GM12878 (cell line): ENCODE data around the gene PHACTR1. TPM values are rescaled to one million over a fixed set of nuclear protein-coding genes. Genes with fewer than 3 reads are reported as not detected.
A peak's percentile ranks its signal among the peaks of the same experiment; 100 is the strongest.

Experiments
- CBX3 ChIP-seq: fragments of 200-600 bp; sonication (generic); IDR thresholded peaks from 2 replicates; pipeline ENCODE4 v1.6.1; 2016; ENCODE audit warnings: low read depth, borderline replicate concordance
- CEBPB ChIP-seq, 2 experiments: fragments of 150-350 bp in 1 of 2; IDR thresholded peaks; 2 replicates each; pipeline ENCODE4 v1.6.1; 2012 to 2014; ENCODE audit warnings: low read depth in 2 of 2, low read length in 2 of 2, borderline replicate concordance in 1 of 2, inconsistent platforms in 1 of 2
- CHD1 ChIP-seq: IDR thresholded peaks from 2 replicates; pipeline ENCODE4 v1.6.1; 2012; ENCODE audit warnings: low read depth, low read length, improper control_type of control experiment
- CREM ChIP-seq: IDR thresholded peaks from 2 replicates; pipeline ENCODE4 v1.6.1; 2014; ENCODE audit warnings: antibody characterized with exemption, low read depth
- EED ChIP-seq: sonication (generic); IDR thresholded peaks from 2 replicates; pipeline ENCODE4 v1.6.1; 2016; ENCODE audit warnings: antibody characterized with exemption, low read depth
- FOS ChIP-seq: IDR thresholded peaks from 3 replicates; pipeline ENCODE4 v1.6.1; 2011; ENCODE audit warnings: borderline replicate concordance; ENCODE audit not compliant: insufficient read length; ENCODE audit errors: extremely low read depth
- FOXK2 ChIP-seq: fragments of 450-650 bp; IDR thresholded peaks from 2 replicates; pipeline ENCODE4 v1.6.1; 2017; ENCODE audit warnings: mild to moderate bottlenecking, moderate library complexity
- GATAD2B ChIP-seq: fragments of 450-650 bp; conservative IDR thresholded peaks from 2 replicates; pipeline ENCODE4 v1.6.1; 2017; ENCODE audit warnings: low read depth, mild to moderate bottlenecking, moderate library complexity
- KAT2A ChIP-seq: conservative IDR thresholded peaks from 2 replicates; pipeline ENCODE4 v1.6.1; 2011; ENCODE audit warnings: low read depth, low read length; ENCODE audit not compliant: control insufficient read depth
- MTA2 ChIP-seq: fragments of 450-650 bp; IDR thresholded peaks from 2 replicates; pipeline ENCODE4 v1.6.1; 2016; ENCODE audit warnings: low read depth, mild to moderate bottlenecking, moderate library complexity
- NFIC ChIP-seq: IDR thresholded peaks from 2 replicates; pipeline ENCODE4 v1.6.1; 2012; ENCODE audit warnings: low read depth, mild to moderate bottlenecking, inconsistent platforms, low read length, moderate library complexity
- NFXL1 ChIP-seq: fragments of 450-650 bp; IDR thresholded peaks from 2 replicates; pipeline ENCODE4 v1.6.1; 2017; ENCODE audit warnings: antibody characterized with exemption, mild to moderate bottlenecking, borderline replicate concordance
- NRF1 ChIP-seq: conservative IDR thresholded peaks from 2 replicates; pipeline ENCODE4 v1.6.1; 2011; ENCODE audit warnings: mild to moderate bottlenecking, low read depth, low read length, improper control_type of control experiment
- PAX8 ChIP-seq: fragments of 450-650 bp; IDR thresholded peaks from 2 replicates; pipeline ENCODE4 v1.6.1; 2017; ENCODE audit warnings: mild to moderate bottlenecking, moderate library complexity
- POU2F2 ChIP-seq: IDR thresholded peaks from 3 replicates; pipeline ENCODE4 v1.6.1; 2011; ENCODE audit warnings: low read depth, mild to moderate bottlenecking, low read length, borderline replicate concordance
- RB1 ChIP-seq: fragments of 450-650 bp; formaldehyde crosslinking; IDR thresholded peaks from 2 replicates; pipeline ENCODE4 v1.6.1; 2017; ENCODE audit warnings: mild to moderate bottlenecking, borderline replicate concordance
- RBBP5 ChIP-seq: fragments of 200-600 bp; sonication (generic); conservative IDR thresholded peaks from 2 replicates; pipeline ENCODE4 v1.6.1; 2016
- SREBF1 ChIP-seq: IDR thresholded peaks from 2 replicates; pipeline ENCODE4 v1.6.1; 2012; ENCODE audit warnings: mild to moderate bottlenecking, low read length
- SRF ChIP-seq, 2 experiments: IDR thresholded peaks; 2 replicates each; pipeline ENCODE4 v1.6.1; 2011; ENCODE audit warnings: low read depth in 2 of 2, low read length in 2 of 2, mild to moderate bottlenecking in 1 of 2, moderate library complexity in 1 of 2
- TCF12 ChIP-seq: IDR thresholded peaks from 2 replicates; pipeline ENCODE4 v1.6.1; 2011; ENCODE audit warnings: low read depth, mild to moderate bottlenecking, low read length
- polyA plus RNA-seq, 11 experiments: library from polyadenylated mRNA; depleted of rRNA in 4 of 11; unstranded in 6 of 11; stranded (reverse) in 5 of 11; fragments of >200 nt; fragmentation: Nextera tagmentation in 4 of 11; fragmentation: Illumina TruSeq in 1 of 11; extraction: Ambion mirVana in 4 of 11; extraction: Trizol in 1 of 11; gene quantifications; 1 replicate in 1 of 11; 2 replicates in 10 of 11; pipeline versions ENCODE4 v1.2.1 to v1.2.3, GENCODE V29; 2011 to 2016; ENCODE audit warnings: inconsistent platforms in 2 of 11, missing spikeins in 2 of 11, low read depth in 1 of 11
- total RNA-seq, 4 experiments: library from RNA; depleted of rRNA in 3 of 4; stranded (reverse); fragments of >200 nt in 3 of 4; fragmentation: Illumina TruSeq in 1 of 4; extraction: Trizol in 1 of 4; gene quantifications; 2 replicates each; pipeline versions ENCODE4 v1.2.1 to v1.2.3, GENCODE V29; 2013 to 2021
- TF ChIP-seq, protein P1 (sequence below): fragments of 150-350 bp; IDR thresholded peaks from 2 replicates; pipeline ENCODE4 v1.6.1; 2016; ENCODE audit warnings: low read depth, low read length
- TF ChIP-seq, protein P2 (sequence below): IDR thresholded peaks from 2 replicates; pipeline ENCODE4 v1.6.1; 2011; ENCODE audit warnings: borderline replicate concordance, low read depth, mild to moderate bottlenecking, moderate library complexity, low read length; ENCODE audit not compliant: insufficient read depth, poor library complexity, severe bottlenecking
- TF ChIP-seq, protein P3 (sequence below): fragments of 450-650 bp; IDR thresholded peaks from 2 replicates; pipeline ENCODE4 v1.6.1; 2018; ENCODE audit warnings: borderline replicate concordance, mild to moderate bottlenecking; ENCODE audit not compliant: partially characterized antibody
- TF ChIP-seq, protein P4 (sequence below): fragments of 450-650 bp; IDR thresholded peaks from 2 replicates; pipeline ENCODE4 v1.6.1; 2016; ENCODE audit warnings: mild to moderate bottlenecking

PHACTR1 gene
- total and polyA plus RNA-seq, 10 of the 15 experiments (the other 5 are each of a cell fraction or from before 2014, with no cell fraction given): 34.2 to 94.6 (median 62.3) TPM

DNA sequence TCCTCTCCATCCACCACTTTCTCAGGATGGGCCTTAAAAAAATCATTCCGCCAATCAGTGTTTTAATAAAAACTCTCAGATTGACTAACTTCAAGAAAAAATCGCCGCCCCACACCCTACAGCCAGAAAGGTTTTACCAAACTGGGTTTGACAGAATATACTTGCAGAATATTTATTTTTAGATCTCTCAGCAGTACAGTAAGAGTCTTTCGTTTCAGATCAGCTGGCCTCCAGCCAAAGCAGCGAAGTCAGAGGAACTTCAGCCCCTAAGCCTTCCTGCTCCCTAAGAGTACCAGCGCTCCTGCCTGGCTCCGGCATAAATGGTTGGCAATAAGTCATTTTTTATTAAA lies 587.1 kb downstream of the PHACTR1 start (continued):
- TF ChIP-seq FOXK2: no peak
- TF ChIP-seq, protein P1, sequence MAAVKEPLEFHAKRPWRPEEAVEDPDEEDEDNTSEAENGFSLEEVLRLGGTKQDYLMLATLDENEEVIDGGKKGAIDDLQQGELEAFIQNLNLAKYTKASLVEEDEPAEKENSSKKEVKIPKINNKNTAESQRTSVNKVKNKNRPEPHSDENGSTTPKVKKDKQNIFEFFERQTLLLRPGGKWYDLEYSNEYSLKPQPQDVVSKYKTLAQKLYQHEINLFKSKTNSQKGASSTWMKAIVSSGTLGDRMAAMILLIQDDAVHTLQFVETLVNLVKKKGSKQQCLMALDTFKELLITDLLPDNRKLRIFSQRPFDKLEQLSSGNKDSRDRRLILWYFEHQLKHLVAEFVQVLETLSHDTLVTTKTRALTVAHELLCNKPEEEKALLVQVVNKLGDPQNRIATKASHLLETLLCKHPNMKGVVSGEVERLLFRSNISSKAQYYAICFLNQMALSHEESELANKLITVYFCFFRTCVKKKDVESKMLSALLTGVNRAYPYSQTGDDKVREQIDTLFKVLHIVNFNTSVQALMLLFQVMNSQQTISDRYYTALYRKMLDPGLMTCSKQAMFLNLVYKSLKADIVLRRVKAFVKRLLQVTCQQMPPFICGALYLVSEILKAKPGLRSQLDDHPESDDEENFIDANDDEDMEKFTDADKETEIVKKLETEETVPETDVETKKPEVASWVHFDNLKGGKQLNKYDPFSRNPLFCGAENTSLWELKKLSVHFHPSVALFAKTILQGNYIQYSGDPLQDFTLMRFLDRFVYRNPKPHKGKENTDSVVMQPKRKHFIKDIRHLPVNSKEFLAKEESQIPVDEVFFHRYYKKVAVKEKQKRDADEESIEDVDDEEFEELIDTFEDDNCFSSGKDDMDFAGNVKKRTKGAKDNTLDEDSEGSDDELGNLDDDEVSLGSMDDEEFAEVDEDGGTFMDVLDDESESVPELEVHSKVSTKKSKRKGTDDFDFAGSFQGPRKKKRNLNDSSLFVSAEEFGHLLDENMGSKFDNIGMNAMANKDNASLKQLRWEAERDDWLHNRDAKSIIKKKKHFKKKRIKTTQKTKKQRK: no peak
- TF ChIP-seq CEBPB (IDR thresholded peaks at IDR 0.05; ENCODE audit: borderline replicate concordance in 1 of 2, low read depth in 2 of 2, low read length in 2 of 2): no peak
- TF ChIP-seq CHD1: no peak
- TF ChIP-seq SRF (IDR thresholded peaks at IDR 0.05; ENCODE audit: low read depth in 2 of 2, low read length in 2 of 2): no peak
- no peak for TF ChIP-seq RB1
- TF ChIP-seq MTA2: peak; percentile 37
- no peak for TF ChIP-seq RBBP5
- no peak for TF ChIP-seq KAT2A
- no peak for TF ChIP-seq PAX8
- no peak for TF ChIP-seq FOS
- peak; percentile 67; the same call in 1 of the 2 replicates for TF ChIP-seq CREM
- no peak for TF ChIP-seq NRF1
- peak; percentile 86 for TF ChIP-seq NFIC
- TF ChIP-seq CBX3: no peak
- TF ChIP-seq, protein P2, sequence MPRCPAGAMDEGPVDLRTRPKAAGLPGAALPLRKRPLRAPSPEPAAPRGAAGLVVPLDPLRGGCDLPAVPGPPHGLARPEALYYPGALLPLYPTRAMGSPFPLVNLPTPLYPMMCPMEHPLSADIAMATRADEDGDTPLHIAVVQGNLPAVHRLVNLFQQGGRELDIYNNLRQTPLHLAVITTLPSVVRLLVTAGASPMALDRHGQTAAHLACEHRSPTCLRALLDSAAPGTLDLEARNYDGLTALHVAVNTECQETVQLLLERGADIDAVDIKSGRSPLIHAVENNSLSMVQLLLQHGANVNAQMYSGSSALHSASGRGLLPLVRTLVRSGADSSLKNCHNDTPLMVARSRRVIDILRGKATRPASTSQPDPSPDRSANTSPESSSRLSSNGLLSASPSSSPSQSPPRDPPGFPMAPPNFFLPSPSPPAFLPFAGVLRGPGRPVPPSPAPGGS: peak; percentile 55
- no peak; the same call in 2 of the 3 replicates for TF ChIP-seq POU2F2
- no peak for TF ChIP-seq TCF12
- TF ChIP-seq GATAD2B: no peak
- TF ChIP-seq EED: peak; percentile 90
- TF ChIP-seq, protein P3, sequence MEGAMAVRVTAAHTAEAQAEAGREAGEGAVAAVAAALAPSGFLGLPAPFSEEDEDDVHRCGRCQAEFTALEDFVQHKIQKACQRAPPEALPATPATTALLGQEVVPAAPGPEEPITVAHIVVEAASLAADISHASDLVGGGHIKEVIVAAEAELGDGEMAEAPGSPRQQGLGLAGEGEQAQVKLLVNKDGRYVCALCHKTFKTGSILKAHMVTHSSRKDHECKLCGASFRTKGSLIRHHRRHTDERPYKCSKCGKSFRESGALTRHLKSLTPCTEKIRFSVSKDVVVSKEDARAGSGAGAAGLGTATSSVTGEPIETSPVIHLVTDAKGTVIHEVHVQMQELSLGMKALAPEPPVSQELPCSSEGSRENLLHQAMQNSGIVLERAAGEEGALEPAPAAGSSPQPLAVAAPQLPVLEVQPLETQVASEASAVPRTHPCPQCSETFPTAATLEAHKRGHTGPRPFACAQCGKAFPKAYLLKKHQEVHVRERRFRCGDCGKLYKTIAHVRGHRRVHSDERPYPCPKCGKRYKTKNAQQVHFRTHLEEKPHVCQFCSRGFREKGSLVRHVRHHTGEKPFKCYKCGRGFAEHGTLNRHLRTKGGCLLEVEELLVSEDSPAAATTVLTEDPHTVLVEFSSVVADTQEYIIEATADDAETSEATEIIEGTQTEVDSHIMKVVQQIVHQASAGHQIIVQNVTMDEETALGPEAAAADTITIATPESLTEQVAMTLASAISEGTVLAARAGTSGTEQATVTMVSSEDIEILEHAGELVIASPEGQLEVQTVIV: no peak
- TF ChIP-seq, protein P4, sequence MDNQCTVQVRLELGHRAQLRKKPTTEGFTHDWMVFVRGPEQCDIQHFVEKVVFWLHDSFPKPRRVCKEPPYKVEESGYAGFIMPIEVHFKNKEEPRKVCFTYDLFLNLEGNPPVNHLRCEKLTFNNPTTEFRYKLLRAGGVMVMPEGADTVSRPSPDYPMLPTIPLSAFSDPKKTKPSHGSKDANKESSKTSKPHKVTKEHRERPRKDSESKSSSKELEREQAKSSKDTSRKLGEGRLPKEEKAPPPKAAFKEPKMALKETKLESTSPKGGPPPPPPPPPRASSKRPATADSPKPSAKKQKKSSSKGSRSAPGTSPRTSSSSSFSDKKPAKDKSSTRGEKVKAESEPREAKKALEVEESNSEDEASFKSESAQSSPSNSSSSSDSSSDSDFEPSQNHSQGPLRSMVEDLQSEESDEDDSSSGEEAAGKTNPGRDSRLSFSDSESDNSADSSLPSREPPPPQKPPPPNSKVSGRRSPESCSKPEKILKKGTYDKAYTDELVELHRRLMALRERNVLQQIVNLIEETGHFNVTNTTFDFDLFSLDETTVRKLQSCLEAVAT: no peak
- no peak for TF ChIP-seq SREBF1
- TF ChIP-seq NFXL1: no peak
